HL-60 (cell line): ENCODE measurements around the gene INAVA.

ENCODE experiments used
- DNase-seq, 2 experiments: peaks; one replicate each; pipeline ENCODE4 v3.0.0-alpha.2; 2010 to 2020; ENCODE audit warnings: low read depth in 1 of 2, low spot score in 1 of 2
- H3K27ac ChIP-seq: fragments of 250-450 bp; sonication (Bioruptor Pico); replicated peaks from 2 replicates; pipeline ENCODE4 v1.5.1; 2020; ENCODE audit warnings: mild to moderate bottlenecking, moderate library complexity
- H3K27me3 ChIP-seq: fragments of 250-450 bp; sonication (Bioruptor Pico); 2 replicates; pipeline ENCODE4 v1.5.1; 2021; ENCODE audit warnings: mild to moderate bottlenecking, moderate library complexity; ENCODE audit not compliant: insufficient read depth, poor library complexity, severe bottlenecking
- H3K4me3 ChIP-seq: replicated peaks from 2 replicates; pipeline ENCODE4 v1.5.1; 2011; ENCODE audit warnings: mild to moderate bottlenecking, control low read depth, low read length; ENCODE audit not compliant: insufficient read depth
- GABPA ChIP-seq: IDR thresholded peaks from 2 replicates; pipeline ENCODE4 v1.6.1; 2012; ENCODE audit warnings: low read depth
- POLR2AphosphoS5 ChIP-seq: IDR thresholded peaks from 2 replicates; pipeline ENCODE4 v1.6.1; 2012; ENCODE audit warnings: low read depth
- SPI1 ChIP-seq: IDR thresholded peaks from 2 replicates; pipeline ENCODE4 v1.6.1; 2012; ENCODE audit warnings: low read depth, mild to moderate bottlenecking, borderline replicate concordance
- TF ChIP-seq, protein P1 (sequence below): IDR thresholded peaks from one replicate; pipeline ENCODE4 v1.5.1; 2011; ENCODE audit warnings: low read length, control low read depth, inconsistent platforms; ENCODE audit not compliant: insufficient read depth
- TF ChIP-seq, protein P2 (sequence below): IDR thresholded peaks from 2 replicates; pipeline ENCODE4 v1.6.1; 2012; ENCODE audit warnings: low read depth; ENCODE audit not compliant: insufficient replicate concordance

Gene INAVA

GRCh38 chr1:200886594-200886993, 8.1 kb upstream of the INAVA start:
- H3K4me3 ChIP-seq, result no peak overlapping the region
- no peaks in the 10 kb centered on the region for H3K27me3 ChIP-seq
- no peak for DNase-seq
- no peak for TF ChIP-seq SPI1
- TF ChIP-seq POLR2AphosphoS5, result no peak
- TF ChIP-seq, protein P1, sequence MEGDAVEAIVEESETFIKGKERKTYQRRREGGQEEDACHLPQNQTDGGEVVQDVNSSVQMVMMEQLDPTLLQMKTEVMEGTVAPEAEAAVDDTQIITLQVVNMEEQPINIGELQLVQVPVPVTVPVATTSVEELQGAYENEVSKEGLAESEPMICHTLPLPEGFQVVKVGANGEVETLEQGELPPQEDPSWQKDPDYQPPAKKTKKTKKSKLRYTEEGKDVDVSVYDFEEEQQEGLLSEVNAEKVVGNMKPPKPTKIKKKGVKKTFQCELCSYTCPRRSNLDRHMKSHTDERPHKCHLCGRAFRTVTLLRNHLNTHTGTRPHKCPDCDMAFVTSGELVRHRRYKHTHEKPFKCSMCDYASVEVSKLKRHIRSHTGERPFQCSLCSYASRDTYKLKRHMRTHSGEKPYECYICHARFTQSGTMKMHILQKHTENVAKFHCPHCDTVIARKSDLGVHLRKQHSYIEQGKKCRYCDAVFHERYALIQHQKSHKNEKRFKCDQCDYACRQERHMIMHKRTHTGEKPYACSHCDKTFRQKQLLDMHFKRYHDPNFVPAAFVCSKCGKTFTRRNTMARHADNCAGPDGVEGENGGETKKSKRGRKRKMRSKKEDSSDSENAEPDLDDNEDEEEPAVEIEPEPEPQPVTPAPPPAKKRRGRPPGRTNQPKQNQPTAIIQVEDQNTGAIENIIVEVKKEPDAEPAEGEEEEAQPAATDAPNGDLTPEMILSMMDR, result no peak
- TF ChIP-seq GABPA, result no peak
- TF ChIP-seq, protein P2, sequence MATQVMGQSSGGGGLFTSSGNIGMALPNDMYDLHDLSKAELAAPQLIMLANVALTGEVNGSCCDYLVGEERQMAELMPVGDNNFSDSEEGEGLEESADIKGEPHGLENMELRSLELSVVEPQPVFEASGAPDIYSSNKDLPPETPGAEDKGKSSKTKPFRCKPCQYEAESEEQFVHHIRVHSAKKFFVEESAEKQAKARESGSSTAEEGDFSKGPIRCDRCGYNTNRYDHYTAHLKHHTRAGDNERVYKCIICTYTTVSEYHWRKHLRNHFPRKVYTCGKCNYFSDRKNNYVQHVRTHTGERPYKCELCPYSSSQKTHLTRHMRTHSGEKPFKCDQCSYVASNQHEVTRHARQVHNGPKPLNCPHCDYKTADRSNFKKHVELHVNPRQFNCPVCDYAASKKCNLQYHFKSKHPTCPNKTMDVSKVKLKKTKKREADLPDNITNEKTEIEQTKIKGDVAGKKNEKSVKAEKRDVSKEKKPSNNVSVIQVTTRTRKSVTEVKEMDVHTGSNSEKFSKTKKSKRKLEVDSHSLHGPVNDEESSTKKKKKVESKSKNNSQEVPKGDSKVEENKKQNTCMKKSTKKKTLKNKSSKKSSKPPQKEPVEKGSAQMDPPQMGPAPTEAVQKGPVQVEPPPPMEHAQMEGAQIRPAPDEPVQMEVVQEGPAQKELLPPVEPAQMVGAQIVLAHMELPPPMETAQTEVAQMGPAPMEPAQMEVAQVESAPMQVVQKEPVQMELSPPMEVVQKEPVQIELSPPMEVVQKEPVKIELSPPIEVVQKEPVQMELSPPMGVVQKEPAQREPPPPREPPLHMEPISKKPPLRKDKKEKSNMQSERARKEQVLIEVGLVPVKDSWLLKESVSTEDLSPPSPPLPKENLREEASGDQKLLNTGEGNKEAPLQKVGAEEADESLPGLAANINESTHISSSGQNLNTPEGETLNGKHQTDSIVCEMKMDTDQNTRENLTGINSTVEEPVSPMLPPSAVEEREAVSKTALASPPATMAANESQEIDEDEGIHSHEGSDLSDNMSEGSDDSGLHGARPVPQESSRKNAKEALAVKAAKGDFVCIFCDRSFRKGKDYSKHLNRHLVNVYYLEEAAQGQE, result no peak
- H3K27ac ChIP-seq, result no peak overlapping the region

GRCh38 chr1:200887036-200887435, 7.7 kb upstream of the INAVA start:
- TF ChIP-seq GABPA, result 0 out of 2 replicates have a peak, but pooled peaks have one; percentile 13
- TF ChIP-seq, protein P2, result no peak
- H3K27ac ChIP-seq, result no peak overlapping the region
- H3K4me3 ChIP-seq, result peak overlapping the region; percentile 31
- DNase-seq, result no peak
- no peaks in the 10 kb centered on the region for H3K27me3 ChIP-seq

DNA sequence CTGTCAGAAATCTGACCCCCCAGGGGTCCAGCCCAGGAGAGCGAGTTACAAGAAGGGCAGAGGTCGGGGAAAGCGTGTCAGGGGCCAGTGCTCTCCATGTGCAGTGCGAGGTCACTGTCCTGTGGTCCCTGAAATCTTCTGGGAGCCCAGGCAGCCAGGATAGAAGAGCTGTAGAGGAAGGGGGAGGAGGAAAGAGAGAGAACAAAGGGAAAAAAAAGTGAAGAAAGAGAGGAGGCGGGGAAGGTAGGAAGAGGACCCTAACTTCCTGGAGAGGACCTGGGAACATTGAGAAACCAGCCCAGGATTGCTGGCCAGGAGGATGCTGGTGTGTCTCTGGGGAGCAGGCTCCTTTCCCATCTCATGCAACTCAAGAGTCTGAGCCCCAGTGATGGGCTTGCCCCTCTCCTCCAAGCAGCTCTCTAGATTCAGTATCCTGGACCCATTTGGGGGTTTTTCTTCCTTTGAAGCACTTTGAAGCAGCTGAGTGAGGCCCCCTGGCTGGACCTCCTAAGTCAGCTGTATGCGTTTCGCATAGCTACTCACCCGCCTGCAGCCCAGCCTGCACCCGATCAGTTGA, 6.8 kb upstream of the INAVA start:
- Histone ChIP-seq H3K27ac (peak overlapping the region; percentile 43), H3K27me3 (no peaks in the 10 kb centered on the region), H3K4me3 (peak overlapping the region; percentile 31)
- no peak for DNase-seq
- no peak for TF ChIP-seq GABPA

GRCh38 chr1:200888349-200888838, 6.3 kb upstream of the INAVA start:
- Histone ChIP-seq H3K27me3 (no peaks in the 10 kb centered on the region), H3K4me3 (peak overlapping the region; percentile 31), H3K27ac (peak overlapping the region; percentile 43)
- peak; percentile 90 to 99 for DNase-seq
- TF ChIP-seq SPI1 (peak; percentile 49; the same call in 1 of the 2 replicates), POLR2AphosphoS5 (peak; percentile 69; the same call in 1 of the 2 replicates)
- TF ChIP-seq, protein P1, result no peak

GRCh38 chr1:200889571-200889970, 5.1 kb upstream of the INAVA start:
- no peak overlapping the region for H3K4me3 ChIP-seq
- no peaks in the 10 kb centered on the region for H3K27me3 ChIP-seq
- no peak overlapping the region for H3K27ac ChIP-seq
- TF ChIP-seq SPI1, result no peak
- DNase-seq, result no peak
